Stimulated activated CD8-positive, alpha-beta memory T cell treated with anti-CD3 and anti-CD28 coated beads, Interleukin-15, amount 100 ng/mL, for 1 hour (primary cell): ENCODE measurements around the gene OTUD7B.

Experiments
- DNase-seq: peaks from one replicate; pipeline ENCODE4 v3.0.0-alpha.2; 2020; ENCODE audit warnings: low read depth

Gene OTUD7B

DNA sequence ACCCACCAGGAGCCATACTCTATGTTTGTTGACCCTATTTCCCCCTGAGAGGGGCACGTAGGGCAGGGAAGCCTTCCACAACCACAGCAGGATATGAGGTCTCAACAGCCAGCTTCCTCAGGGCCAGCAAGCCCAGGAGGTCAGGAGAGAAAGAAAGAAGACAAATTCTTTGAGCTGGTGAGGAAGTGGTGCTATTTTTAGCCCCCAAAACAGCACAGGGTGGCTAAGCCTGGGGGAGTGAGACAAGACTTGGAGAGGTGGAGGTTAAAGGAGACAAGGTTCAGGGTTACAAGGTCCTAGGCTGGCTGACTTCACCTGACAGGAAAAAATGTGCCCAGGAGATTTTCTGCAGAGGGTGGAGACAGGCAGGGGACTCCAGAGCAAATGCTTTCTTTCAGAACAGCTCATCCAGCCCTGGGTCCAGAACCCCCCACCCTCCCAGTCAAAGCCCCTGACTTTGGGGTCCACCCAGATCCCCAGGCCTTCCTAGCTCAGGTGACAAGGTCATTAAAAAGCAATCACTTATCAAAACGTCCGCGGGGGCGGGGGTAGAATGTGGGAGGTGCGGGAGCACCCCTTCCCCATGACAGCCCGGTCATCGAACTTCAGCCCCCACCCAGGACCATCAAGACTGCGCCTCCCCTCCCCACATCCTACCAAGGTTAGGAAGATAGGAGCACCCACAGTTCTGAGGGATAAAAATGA lies 94.2 kb downstream of the OTUD7B start:
- DNase-seq = no peak

- no peak for DNase-seq
Observed at GRCh38 chr1:149915429-149916192, 94.9 kb downstream of the OTUD7B start.

DNA sequence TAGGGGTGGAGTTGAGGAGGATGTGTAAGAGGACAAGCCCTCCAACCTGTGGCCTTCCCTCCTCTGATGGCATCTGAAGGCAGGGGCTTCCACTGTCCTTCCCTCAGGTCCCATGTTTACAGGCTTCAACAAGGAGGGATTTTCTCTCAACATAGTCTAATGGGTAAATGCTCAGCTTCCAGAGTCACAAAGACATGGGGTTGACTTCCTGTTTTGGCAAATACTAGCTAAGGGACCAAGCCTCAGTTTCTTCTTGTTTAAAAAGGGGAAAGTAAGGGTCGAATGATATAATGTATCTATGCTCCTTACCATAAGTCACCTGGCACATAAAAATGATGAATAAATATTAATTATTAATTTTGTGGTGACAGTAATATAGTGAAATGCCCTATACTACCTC lies 96.0 kb downstream of the OTUD7B start:
- DNase-seq = no peak

DNA sequence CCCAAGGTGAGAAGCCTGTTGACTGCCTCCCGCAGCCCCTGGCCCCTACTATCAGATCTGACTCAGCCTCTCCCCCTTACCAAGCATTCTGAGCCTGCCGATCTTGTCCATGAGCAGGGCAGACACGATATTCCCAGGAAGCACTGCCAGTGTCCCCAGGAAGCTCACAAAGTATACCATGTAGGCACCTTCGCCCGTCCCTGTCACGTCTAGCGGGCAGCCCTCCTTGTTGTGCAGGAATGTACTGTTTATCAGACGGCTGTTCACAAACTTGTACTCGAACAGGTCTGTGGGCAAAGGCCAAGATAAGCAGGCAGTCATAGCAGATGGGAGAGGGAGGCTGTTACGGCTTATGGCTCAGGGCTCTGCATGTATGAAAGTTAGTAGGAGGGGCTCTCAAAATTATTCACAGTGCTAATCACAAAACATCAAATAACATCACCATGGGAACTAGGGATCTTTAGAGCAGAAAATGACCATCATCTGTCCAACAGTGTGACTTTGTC lies 103.9 kb downstream of the OTUD7B start:
- no peak for DNase-seq

DNA sequence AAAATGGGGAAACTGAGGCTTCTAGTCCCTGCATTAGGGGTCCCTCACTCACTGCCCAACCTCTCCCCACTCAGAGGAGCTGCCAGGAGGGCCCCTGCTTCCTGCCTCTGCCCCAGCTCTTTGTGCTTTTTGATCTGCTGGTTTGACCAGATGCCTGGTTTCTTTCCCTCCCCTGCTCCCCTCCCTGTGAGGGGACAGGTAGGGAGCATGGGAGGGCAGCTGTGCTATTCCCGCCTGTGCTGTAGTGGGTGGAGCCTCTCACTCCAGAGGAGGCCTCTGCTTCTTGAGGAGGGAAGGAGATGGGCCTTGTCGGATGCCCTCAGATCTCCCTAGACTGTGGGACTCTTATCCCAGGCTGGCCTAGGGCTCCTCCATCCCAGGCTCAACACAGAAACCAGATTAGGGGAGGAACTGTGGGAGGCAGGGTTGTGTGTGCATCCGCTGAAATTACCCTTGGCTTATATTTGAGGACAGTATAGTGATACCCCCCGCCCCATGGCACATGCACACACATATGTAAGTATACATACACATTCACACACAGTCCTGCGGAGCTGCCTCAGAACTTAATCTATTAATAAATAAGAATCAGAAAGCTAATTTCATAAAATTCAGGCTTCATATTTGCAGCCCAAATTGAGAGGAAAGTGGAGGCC lies 106.6 kb downstream of the OTUD7B start:
- DNase-seq = no peak

- peak; percentile 66 for DNase-seq
Observed at GRCh38 chr1:149899460-149900284, 110.9 kb downstream of the OTUD7B start, which contains the start of gene BOLA1. BOLA1 (plus strand) TSS chr1:149899568; CDS start chr1:149900060, 492 bp downstream.

DNA sequence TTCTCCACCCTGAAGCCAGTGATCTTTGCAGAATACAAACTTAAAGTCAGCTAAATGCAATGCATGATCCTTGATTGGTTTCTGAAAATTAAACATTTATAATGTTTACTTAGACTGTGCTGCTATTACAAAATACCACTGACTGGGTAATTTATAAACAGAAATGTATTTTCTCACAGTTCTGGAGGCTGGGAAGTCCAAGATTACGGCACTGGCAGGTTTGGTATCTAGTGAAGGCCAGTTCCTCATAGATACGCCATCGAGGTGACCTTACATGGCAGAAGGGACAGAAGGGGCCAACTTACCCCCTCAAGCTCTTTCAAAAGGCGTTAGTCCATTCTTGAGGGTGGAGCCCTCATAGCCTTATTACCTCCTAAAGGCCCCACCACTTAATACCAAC lies 114.0 kb downstream of the OTUD7B start:
- DNase-seq = no peak

- DNase-seq = no peak
Observed at GRCh38 chr1:149888999-149889289, 121.6 kb downstream of the OTUD7B start.

GRCh38 chr1:149888247-149888998 lies 122.1 kb downstream of the OTUD7B start:
- DNase-seq = peak; percentile 44
